Transverse colon (tissue), 3 donors: ENCODE results near the gene TUFM.

ENCODE experiments used
- EP300 ChIP-seq: sonication (generic); formaldehyde crosslinking; IDR thresholded peaks from one replicate; pipeline ENCODE4 v1.6.1; 2017; ENCODE audit warnings: antibody characterized with exemption, low read depth
- TF ChIP-seq, protein P1 (sequence below), 5 experiments: fragments of 200-600 bp in 3 of 5; fragments of 450-650 bp in 2 of 5; sonication (generic) in 3 of 5; IDR thresholded peaks; 1 replicate in 2 of 5; 2 replicates in 3 of 5; pipeline ENCODE4 v1.5.1; 2016 to 2017; ENCODE audit warnings: antibody characterized with exemption in 5 of 5, inconsistent platforms in 3 of 5, mild to moderate bottlenecking in 2 of 5, moderate library complexity in 1 of 5

DNA sequence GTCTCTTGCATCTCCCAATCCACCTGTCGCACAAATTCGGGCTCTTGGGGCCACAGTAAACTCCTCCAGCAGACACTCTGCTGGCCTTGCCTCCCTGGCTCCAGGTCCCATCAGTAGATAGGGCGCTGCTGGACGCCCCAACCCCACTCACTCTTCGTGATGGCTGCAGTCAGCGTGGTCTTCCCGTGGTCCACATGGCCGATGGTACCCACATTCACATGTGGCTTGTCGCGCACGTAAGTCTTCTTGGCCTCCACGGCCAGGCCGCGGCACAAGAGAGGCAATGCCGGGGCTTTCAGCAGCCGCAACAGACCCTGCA lies 428 bp downstream of the TUFM start:
- TF ChIP-seq, protein P1, sequence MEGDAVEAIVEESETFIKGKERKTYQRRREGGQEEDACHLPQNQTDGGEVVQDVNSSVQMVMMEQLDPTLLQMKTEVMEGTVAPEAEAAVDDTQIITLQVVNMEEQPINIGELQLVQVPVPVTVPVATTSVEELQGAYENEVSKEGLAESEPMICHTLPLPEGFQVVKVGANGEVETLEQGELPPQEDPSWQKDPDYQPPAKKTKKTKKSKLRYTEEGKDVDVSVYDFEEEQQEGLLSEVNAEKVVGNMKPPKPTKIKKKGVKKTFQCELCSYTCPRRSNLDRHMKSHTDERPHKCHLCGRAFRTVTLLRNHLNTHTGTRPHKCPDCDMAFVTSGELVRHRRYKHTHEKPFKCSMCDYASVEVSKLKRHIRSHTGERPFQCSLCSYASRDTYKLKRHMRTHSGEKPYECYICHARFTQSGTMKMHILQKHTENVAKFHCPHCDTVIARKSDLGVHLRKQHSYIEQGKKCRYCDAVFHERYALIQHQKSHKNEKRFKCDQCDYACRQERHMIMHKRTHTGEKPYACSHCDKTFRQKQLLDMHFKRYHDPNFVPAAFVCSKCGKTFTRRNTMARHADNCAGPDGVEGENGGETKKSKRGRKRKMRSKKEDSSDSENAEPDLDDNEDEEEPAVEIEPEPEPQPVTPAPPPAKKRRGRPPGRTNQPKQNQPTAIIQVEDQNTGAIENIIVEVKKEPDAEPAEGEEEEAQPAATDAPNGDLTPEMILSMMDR (IDR thresholded peaks at IDR 0.05) = no peak
- TF ChIP-seq EP300 = no peak
